GM19099 (cell line): Measurements from ENCODE around the gene ERC2.

Source experiments
- POLR2A ChIP-seq: IDR thresholded peaks from 3 replicates; pipeline ENCODE4 v1.6.1; 2011; ENCODE audit warnings: low read depth; ENCODE audit not compliant: insufficient read length; ENCODE audit errors: extremely low read depth

ERC2 gene

DNA sequence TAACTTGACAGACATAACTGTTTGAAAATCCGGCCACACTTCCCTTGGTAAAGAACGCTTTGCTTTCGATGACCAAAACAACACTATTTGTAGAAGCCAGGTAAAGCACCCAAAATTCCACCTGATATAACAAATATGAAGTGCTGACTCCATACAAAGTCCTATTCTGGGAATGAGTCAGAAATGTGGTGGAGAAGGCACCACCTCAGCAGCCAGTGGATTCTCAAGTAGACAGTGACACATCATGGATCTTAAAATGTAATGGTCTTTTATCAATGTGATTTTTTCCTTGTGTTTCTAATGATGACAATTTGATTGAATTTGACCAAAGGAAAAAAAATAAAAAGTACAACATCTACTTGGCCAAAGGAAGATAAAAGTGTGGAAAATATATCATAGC is 846.2 kb downstream of the ERC2 start:
- TF ChIP-seq POLR2A: no peak

DNA sequence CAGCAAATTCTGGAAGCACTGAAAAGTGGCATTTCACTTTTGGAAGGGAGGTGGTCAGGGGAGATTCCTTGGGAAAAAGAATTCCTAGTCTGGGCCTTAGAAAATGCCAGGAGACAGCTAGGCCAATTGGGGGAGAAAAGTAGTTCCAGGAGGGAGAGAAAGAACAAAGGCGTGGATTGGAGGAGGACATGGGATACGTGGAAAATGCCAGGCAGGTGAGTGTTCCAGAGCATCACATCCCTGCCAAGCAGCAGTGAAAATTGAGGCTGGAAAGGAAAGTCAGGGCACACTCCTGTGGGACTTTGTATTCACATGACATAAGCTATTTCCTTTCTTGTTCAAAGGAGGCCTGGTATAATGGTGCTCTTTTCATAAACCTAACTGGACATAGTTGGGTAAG is 846.6 kb downstream of the ERC2 start:
- no peak for TF ChIP-seq POLR2A

DNA sequence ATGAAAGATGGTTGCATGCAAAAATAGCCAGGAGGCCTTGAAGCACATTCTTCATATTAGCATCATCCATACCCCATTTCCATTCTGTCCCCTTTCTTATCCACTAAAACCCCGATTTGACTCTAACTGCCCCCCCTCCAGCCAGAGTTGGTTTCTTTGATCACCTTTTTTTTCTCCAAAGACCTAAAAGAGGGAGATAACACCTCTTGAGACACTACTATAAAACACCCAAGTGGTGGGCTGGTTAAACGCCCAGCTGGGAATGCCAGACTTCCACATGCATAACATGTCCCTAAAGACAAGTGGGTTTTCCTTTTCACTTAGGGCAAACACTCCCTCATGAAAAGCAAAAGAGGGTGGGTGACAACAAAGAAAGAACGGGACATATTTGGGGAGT is 847.2 kb downstream of the ERC2 start:
- TF ChIP-seq POLR2A: no peak

DNA sequence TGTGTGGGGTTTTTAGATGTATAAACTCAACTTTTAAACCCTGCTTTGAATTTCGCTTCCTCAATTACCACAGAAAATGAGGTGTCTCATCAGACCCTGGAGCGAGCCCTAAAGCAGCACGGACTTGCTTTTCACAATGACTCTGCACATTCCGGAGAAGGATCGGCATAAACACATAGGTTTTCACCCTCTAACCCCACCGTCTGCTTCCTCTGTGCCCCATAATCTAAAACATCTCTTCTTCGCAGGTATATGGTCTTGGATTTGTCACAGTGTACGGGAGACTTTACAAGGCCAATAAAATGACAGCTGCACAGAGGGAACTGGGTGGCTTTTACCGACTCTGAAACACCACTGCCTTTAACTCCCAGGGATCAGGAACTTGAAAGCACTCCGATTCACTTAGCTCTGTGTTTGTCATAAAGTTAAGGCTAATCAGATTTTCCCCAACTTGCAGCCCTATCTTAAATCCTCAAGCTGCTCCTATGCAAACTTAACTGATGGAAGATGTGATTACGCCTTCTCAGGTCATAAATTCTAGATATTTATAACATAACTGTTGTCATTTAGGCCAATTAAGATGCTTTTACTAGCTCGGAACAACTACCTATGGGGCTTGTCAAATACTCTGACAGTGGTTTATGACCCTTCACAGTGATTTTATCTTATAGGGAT is 847.8 kb downstream of the ERC2 start:
- no peak for TF ChIP-seq POLR2A

DNA sequence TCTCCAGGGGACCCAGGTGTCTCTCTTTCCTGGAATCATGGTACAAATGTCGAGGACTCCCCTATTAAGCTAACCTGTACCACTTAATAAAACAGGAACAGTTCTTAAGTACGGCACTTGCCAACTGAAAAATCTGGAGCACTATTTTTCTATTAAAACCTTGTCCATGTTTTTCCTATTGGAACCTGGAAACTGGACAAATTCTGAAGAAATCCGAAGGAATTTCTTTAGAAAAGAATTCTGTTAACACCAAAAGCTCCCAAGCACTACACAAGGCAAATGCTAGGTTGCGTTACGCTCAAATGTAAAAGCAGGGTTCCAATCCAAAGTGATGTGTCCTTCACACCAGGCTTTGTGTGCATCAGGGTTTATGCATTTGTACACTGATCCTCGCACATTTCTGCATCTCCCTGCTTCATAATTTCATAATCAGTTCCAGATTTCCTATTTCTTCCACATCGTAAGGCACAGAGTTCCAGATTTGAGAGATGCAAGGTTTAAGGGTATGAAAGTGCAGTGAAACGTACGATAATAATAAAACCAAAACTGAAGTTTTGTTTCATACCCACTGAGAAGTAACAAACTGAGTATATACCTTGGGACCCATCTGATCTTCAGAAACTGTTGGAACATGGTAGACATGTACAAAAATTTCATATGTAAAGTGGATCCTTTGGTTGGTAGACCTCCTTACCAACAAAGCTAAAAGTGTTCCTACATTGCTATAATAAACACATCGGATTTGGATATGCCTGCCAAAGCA is 849.0 kb downstream of the ERC2 start:
- no peak for TF ChIP-seq POLR2A

GRCh38 chr3:55617385-55617784 is 850.9 kb downstream of the ERC2 start:
- no peak for TF ChIP-seq POLR2A

GRCh38 chr3:55616803-55617202 is 851.5 kb downstream of the ERC2 start:
- no peak for TF ChIP-seq POLR2A

DNA sequence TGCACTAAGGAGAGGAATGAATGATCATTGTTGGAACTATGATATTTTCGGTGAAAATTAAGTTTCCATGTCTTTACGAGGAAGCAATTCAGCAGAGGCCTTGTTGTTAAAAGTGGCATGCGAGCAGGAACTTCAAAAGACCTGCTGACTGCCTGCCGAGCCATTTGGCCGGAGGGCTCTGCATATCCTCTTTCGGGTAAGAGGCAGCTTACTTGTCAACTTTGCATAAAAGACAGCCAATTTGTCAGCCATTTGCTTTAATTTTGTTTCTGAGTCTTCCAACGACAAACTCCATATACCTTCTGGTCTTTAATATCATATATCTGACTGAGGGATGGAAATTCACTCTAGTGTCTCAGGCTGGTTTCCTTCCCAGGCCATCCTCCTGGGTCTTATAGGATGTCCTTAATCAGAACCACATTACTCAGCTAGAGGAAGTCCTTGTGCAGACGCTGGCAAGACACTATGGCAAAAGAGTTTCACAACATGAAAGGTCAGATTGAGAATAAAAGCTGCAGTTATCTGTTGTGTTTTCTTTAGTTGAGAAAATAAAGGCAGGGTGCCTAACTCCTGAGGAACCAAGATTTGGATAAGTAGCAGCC is 852.5 kb downstream of the ERC2 start:
- TF ChIP-seq POLR2A: no peak

DNA sequence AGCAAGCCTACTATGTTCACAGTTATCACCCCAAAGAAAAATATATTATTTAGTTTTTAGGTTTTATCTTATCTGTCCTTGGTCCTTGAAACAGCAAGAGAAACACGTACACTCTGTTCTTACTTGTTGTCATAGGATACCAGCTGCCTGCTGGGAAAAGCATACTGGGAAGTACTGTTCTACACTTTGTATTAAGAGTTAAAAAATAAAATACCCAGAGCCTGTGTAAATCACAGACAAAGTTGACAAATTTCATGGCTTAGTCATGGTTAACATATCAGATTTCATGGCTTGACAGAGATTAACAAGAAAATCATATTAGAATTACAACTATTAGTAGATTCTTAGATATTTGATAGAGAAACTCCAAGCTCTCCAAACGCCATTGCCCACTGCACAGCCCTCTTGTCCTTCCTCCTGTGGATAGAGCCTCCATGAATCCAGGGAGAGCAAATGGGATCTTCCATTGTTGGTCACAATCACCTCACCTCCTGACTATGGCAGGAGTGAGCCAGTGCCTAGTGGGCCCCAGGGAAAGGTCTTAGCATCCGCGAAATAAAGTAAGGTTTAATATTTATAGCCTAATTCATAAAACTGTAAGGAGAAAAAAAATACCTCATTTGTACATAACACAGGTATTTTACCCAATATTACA is 853.1 kb downstream of the ERC2 start:
- TF ChIP-seq POLR2A: no peak

DNA sequence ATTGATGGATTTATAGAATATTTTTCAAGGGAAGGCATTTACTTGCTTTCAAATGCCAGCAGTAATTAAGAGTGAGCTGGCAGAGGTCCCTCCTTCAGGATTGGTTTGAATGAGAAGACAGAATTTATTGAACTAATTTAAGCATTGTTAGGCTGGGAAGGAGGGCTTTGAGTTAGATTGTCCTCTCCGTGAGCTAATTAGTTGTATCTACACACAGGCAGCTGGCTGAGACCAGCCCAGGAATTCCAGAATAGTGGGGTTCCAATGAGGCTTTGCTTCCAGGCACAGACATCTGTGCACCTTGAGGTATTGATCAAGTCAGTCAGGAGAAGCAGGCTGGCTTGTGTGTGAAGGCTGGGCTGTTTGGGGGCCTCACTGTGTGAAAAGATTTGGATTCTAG is 857.1 kb downstream of the ERC2 start:
- TF ChIP-seq POLR2A: no peak

DNA sequence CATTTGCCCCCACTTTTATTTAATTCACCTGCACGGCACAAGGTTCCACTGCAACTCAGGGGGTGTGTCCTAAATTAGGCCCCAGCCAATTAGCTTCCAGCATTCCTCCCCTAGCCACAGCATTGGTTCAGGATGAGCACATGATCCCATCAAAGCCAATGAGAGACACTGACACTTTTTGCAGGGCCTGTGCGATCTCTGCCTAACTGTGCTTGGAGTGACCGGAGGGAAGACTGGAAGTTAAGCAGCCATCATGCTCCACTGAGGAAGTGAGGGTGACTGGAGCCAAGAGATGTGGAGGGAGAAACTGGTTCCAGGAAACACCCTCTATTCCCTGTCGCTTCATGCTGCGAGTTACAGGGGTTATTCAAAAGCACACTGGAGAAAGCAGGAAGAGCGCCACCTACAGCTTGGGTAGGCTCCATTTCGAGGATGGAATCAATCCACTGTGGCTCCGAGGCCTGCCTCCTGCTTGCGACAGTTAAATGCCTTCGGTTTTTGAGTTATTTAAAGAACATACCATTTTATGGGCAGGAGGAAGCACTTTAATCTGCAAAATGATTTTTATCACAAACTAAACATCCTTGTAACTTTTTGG is 858.9 kb downstream of the ERC2 start:
- no peak for TF ChIP-seq POLR2A

- TF ChIP-seq POLR2A: no peak
Measured at GRCh38 chr3:55608301-55608937, 859.8 kb downstream of the ERC2 start.

DNA sequence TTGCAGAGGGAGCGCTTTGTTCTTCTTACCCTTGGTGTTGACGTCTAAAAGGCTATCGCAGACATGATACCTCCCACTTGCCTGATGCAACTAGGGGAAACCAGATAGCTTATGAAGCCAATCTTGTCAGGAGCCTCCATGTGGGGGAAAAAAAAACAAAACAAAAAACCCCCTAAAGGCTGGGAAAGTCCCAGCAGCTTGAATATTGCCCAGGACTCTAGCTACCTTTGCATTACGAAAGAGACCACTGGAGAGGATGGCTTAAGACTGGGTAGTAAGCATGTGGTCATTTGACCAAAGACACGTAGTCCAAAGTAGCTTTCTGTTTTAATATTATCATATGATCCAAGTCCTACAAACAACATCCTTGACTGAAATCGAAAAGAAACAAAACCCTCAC is 860.4 kb downstream of the ERC2 start:
- peak; percentile 9 for TF ChIP-seq POLR2A

DNA sequence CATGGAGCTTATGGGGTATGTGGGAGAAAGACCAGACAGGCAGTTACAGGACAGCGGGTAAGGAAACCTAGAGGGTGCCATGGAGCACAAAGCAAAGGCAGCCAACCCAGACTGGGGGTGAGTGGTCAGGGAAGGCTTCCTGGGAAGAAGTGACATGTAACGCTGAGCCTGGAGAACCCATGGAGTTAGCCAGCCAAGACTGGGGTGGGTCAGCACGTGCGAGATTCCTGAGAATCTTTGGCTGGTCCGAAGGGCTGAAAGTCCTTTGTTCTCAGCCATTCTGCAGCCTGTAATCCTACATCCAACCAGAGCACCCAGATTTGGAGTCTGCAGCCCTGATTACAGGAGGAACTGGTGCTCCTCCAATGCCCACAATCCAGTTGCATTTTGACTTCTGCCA is 861.1 kb downstream of the ERC2 start:
- TF ChIP-seq POLR2A: no peak
